HepG2 (cell line): ENCODE results near the gene FAAP100. TPM values are rescaled to one million over a fixed set of nuclear protein-coding genes. Genes with fewer than 3 reads are reported as not detected.

Source experiments
- HOXA3 ChIP-seq: sonication (generic); formaldehyde crosslinking; IDR thresholded peaks from 2 replicates; pipeline ENCODE4 v1.5.0; 2020; ENCODE audit warnings: missing genetic modification reagents
- JUN ChIP-seq: sonication (generic); formaldehyde crosslinking; IDR thresholded peaks from 2 replicates; pipeline ENCODE4 v1.4.0; 2020; ENCODE audit warnings: mild to moderate bottlenecking, missing genetic modification reagents
- KDM5B ChIP-seq: sonication (generic); formaldehyde crosslinking; IDR thresholded peaks from 2 replicates; pipeline ENCODE4 v1.4.0; 2020; ENCODE audit warnings: missing genetic modification reagents, mild to moderate bottlenecking, borderline replicate concordance
- MEIS1 ChIP-seq: sonication (generic); formaldehyde crosslinking; IDR thresholded peaks from 2 replicates; pipeline ENCODE4 v1.9.0; 2021; ENCODE audit warnings: mild to moderate bottlenecking, missing genetic modification reagents, moderate library complexity, borderline replicate concordance
- MIXL1 ChIP-seq: IDR thresholded peaks from 2 replicates; pipeline ENCODE4 v1.6.1; 2016
- SKI ChIP-seq: fragments of 450-650 bp; IDR thresholded peaks from one replicate; pipeline ENCODE4 v1.6.1; 2018; ENCODE audit warnings: mild to moderate bottlenecking; ENCODE audit not compliant: partially characterized antibody
- SRSF9 ChIP-seq: fragments of 200-400 bp; formaldehyde crosslinking; IDR thresholded peaks from 2 replicates; pipeline ENCODE4 v1.6.1; 2018; ENCODE audit warnings: borderline replicate concordance, mild to moderate bottlenecking, low read depth, low read length; ENCODE audit not compliant: insufficient read depth, poor library complexity, severe bottlenecking
- ZBTB44 ChIP-seq: sonication (generic); formaldehyde crosslinking; IDR thresholded peaks from 2 replicates; pipeline ENCODE4 v1.4.0; 2020; ENCODE audit warnings: missing genetic modification reagents
- ZNF333 ChIP-seq: sonication (generic); formaldehyde crosslinking; IDR thresholded peaks from 2 replicates; pipeline ENCODE4 v1.4.0; 2020; ENCODE audit warnings: mild to moderate bottlenecking, missing genetic modification reagents, borderline replicate concordance
- ZNF510 ChIP-seq: sonication (generic); formaldehyde crosslinking; IDR thresholded peaks from 2 replicates; pipeline ENCODE4 v1.4.0; 2020; ENCODE audit warnings: low read depth, mild to moderate bottlenecking, missing genetic modification reagents
- ZNF512 ChIP-seq: sonication (generic); formaldehyde crosslinking; IDR thresholded peaks from 2 replicates; pipeline ENCODE4 v1.4.0; 2020; ENCODE audit warnings: mild to moderate bottlenecking, missing genetic modification reagents
- polyA plus RNA-seq, 8 experiments: library from polyadenylated mRNA; depleted of rRNA in 3 of 8; stranded (reverse) in 7 of 8; unstranded in 1 of 8; fragments of >200 nt; fragmentation: Illumina TruSeq in 4 of 8; extraction: Trizol in 4 of 8; gene quantifications; 2 replicates each; pipeline versions ENCODE4 v1.2.1 to v1.2.3, GENCODE V29; 2011 to 2016; ENCODE audit warnings: low read depth in 4 of 8, missing spikeins in 1 of 8, mixed read lengths in 1 of 8; ENCODE audit not compliant: insufficient read depth in 1 of 8
- total RNA-seq, 5 experiments: library from RNA; depleted of rRNA; stranded (reverse); fragments of >200 nt; fragmentation: Illumina TruSeq; extraction: Trizol; gene quantifications; 2 replicates each; pipeline ENCODE4 v1.2.3, GENCODE V29; 2016; ENCODE audit warnings: low read depth in 1 of 5
- TF ChIP-seq, protein P1 (sequence below): sonication (generic); formaldehyde crosslinking; IDR thresholded peaks from 2 replicates; pipeline ENCODE4 v1.4.0; 2020; ENCODE audit warnings: mild to moderate bottlenecking, missing genetic modification reagents
- TF ChIP-seq, protein P2 (sequence below): sonication (generic); formaldehyde crosslinking; IDR thresholded peaks from 2 replicates; pipeline ENCODE4 v1.8.0; 2022; ENCODE audit warnings: mild to moderate bottlenecking, missing genetic modification reagents, borderline replicate concordance
- TF ChIP-seq, protein P3 (sequence below): IDR thresholded peaks from 2 replicates; pipeline ENCODE4 v1.6.1; 2016

The FAAP100 gene
- total and polyA plus RNA-seq, 2 of the 13 experiments (the other 11 are each of a cell fraction or from before 2014, with no cell fraction given): 7.6 to 20.8 TPM

- TF ChIP-seq, protein P1, sequence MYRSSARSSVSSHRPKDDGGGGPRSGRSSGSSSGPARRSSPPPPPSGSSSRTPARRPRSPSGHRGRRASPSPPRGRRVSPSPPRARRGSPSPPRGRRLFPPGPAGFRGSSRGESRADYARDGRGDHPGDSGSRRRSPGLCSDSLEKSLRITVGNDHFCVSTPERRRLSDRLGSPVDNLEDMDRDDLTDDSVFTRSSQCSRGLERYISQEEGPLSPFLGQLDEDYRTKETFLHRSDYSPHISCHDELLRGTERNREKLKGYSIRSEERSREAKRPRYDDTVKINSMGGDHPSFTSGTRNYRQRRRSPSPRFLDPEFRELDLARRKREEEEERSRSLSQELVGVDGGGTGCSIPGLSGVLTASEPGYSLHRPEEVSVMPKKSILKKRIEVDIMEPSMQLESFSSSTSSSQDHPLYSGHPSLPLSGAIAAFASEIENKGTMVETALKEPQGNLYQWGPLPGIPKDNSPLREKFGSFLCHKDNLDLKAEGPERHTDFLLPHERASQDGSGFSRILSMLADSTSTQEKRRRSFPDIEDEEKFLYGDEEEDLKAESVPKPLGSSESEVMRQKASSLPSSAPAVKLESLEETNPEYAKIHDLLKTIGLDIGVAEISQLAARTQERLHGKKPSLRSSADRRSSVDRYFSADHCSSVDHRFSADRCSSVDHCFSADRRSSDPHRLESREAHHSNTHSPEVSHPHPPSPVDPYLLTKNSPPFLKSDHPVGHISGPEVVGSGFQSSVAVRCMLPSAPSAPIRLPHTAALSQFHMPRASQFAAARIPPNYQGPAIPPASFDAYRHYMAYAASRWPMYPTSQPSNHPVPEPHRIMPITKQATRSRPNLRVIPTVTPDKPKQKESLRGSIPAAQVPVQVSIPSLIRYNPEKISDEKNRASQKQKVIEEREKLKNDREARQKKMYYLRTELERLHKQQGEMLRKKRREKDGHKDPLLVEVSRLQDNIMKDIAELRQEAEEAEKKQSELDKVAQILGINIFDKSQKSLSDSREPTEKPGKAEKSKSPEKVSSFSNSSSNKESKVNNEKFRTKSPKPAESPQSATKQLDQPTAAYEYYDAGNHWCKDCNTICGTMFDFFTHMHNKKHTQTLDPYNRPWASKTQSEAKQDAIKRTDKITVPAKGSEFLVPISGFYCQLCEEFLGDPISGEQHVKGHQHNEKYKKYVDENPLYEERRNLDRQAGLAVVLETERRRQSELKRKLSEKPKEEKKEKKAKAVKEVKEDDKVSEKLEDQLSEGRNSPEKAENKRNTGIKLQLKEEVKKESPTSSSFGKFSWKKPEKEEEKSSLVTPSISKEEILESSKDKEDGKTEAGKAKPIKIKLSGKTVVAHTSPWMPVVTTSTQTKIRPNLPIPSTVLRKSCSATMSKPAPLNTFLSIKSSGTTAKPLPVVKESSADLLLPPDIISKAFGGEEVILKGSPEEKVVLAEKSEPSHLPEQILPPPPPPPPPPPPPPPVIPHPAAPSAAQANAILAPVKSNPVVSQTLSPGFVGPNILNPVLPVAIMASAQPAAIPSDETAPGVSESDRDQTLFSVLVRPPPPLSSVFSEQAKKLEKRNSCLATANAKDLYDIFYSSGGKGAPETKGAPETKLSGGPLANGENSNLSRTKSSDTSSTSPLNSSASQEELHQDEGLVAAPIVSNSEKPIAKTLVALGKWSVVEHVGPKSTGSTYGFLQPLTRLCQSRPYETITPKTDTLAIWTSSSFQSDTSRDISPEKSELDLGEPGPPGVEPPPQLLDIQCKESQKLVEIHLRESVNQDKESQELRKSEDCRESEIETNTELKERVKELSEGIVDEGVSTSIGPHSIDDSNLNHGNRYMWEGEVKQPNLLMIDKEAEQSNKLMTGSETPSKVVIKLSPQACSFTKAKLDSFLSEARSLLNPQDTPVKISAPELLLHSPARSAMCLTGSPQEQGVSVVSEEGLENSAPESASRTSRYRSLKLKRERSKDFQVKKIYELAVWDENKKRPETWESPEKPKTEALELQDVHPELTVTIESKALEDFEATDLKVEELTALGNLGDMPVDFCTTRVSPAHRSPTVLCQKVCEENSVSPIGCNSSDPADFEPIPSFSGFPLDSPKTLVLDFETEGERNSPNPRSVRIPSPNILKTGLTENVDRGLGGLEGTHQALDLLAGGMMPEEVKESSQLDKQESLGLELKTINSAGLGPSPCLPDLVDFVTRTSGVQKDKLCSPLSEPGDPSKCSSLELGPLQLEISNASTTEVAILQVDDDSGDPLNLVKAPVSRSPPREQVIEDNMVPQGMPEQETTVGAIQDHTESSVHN (CRISPR knock-in tag): no peak
- 0 out of 2 replicates have a peak, but pooled peaks have one; percentile 23 for TF ChIP-seq ZNF333
- TF ChIP-seq HOXA3 (CRISPR knock-in tag): no peak
- TF ChIP-seq, protein P2, sequence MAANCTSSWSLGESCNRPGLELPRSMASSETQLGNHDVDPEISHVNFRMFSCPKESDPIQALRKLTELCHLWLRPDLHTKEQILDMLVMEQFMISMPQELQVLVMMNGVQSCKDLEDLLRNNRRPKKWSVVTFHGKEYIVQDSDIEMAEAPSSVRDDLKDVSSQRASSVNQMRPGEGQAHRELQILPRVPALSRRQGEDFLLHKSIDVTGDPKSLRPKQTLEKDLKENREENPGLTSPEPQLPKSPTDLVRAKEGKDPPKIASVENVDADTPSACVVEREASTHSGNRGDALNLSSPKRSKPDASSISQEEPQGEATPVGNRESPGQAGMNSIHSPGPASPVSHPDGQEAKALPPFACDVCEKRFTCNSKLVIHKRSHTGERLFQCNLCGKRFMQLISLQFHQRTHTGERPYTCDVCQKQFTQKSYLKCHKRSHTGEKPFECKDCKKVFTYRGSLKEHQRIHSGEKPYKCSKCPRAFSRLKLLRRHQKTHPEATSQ (CRISPR knock-in tag): no peak
- TF ChIP-seq, protein P3, sequence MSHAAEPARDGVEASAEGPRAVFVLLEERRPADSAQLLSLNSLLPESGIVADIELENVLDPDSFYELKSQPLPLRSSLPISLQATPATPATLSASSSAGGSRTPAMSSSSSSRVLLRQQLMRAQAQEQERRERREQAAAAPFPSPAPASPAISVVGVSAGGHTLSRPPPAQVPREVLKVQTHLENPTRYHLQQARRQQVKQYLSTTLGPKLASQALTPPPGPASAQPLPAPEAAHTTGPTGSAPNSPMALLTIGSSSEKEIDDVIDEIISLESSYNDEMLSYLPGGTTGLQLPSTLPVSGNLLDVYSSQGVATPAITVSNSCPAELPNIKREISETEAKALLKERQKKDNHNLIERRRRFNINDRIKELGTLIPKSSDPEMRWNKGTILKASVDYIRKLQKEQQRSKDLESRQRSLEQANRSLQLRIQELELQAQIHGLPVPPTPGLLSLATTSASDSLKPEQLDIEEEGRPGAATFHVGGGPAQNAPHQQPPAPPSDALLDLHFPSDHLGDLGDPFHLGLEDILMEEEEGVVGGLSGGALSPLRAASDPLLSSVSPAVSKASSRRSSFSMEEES (CRISPR knock-in tag): no peak
- no peak for TF ChIP-seq SRSF9
- TF ChIP-seq MEIS1 (CRISPR knock-in tag): 0 out of 2 replicates have a peak, but pooled peaks have one; percentile 60
- no peak for TF ChIP-seq SKI
- no peak for TF ChIP-seq JUN (CRISPR knock-in tag)
- TF ChIP-seq KDM5B (CRISPR knock-in tag): no peak; the same call in 1 of the 2 replicates
- TF ChIP-seq MIXL1 (CRISPR knock-in tag): no peak
- TF ChIP-seq ZNF512 (CRISPR knock-in tag): no peak
- no peak for TF ChIP-seq ZNF510 (CRISPR knock-in tag)
- no peak for TF ChIP-seq ZBTB44 (CRISPR knock-in tag)
Observed at GRCh38 chr17:81550830-81551457, 1.2 kb downstream of the FAAP100 start (continued).
